Bronchial epithelial cell (primary cell): ENCODE results near the gene CD59. TPM values are rescaled to one million over a fixed set of nuclear protein-coding genes. Genes with fewer than 3 reads are reported as not detected.
A peak's percentile ranks its signal among the peaks of the same experiment; 100 is the strongest.

Experiments
- DNase-seq: peaks from one replicate; pipeline ENCODE4 v3.0.0-alpha.2; 2010; ENCODE audit warnings: low read depth
- FAIRE-seq: peaks from 2 replicates; lab custom pipeline; 2011; peaks lifted over from hg19 to GRCh38; lab: Jason Lieb, UNC
- H3K27me3 ChIP-seq: 2 replicates; pipeline ENCODE4 v1.5.1; 2011; ENCODE audit warnings: low read length; ENCODE audit not compliant: control insufficient read depth, insufficient read depth
- H3K36me3 ChIP-seq: 2 replicates; pipeline ENCODE4 v1.5.1; 2011; ENCODE audit warnings: low read length; ENCODE audit not compliant: control insufficient read depth, insufficient read depth
- H3K4me3 ChIP-seq: 2 replicates; pipeline ENCODE4 v1.5.1; 2011; ENCODE audit warnings: mild to moderate bottlenecking, low read depth, low read length, control low read depth
- total RNA-seq: library from RNA; depleted of rRNA; stranded (reverse); fragments of >200 nt; gene quantifications from 2 replicates; pipeline ENCODE4 v1.2.1, GENCODE V29; 2014
- TF ChIP-seq, protein P1 (sequence below): IDR thresholded peaks from 2 replicates; pipeline ENCODE4 v1.5.1; 2011; ENCODE audit warnings: mild to moderate bottlenecking, moderate library complexity, low read length, control low read depth, inconsistent platforms; ENCODE audit not compliant: insufficient read depth, severe bottlenecking

Gene CD59
- total RNA-seq = 142 and 193 TPM in 2 replicates

- FAIRE-seq (no peak), DNase-seq (peak; percentile 84)
- Histone ChIP-seq H3K27me3 (no peaks in the 10 kb centered on the region), H3K36me3 (peaks cover 3% of the 10 kb centered on the region), H3K4me3 (peak within 1 kb of the TSS; percentile 81)
- TF ChIP-seq, protein P1, sequence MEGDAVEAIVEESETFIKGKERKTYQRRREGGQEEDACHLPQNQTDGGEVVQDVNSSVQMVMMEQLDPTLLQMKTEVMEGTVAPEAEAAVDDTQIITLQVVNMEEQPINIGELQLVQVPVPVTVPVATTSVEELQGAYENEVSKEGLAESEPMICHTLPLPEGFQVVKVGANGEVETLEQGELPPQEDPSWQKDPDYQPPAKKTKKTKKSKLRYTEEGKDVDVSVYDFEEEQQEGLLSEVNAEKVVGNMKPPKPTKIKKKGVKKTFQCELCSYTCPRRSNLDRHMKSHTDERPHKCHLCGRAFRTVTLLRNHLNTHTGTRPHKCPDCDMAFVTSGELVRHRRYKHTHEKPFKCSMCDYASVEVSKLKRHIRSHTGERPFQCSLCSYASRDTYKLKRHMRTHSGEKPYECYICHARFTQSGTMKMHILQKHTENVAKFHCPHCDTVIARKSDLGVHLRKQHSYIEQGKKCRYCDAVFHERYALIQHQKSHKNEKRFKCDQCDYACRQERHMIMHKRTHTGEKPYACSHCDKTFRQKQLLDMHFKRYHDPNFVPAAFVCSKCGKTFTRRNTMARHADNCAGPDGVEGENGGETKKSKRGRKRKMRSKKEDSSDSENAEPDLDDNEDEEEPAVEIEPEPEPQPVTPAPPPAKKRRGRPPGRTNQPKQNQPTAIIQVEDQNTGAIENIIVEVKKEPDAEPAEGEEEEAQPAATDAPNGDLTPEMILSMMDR = no peak
These were observed at the start of gene CD59 for GRCh38 chr11:33736148-33736812. Gene CD59 (minus strand): TSS chr11:33736423. CDS start chr11:33722445, 13,978 bp downstream.

GRCh38 chr11:33785609-33786008 lies 49.4 kb upstream of the CD59 start:
- no peaks in the 10 kb centered on the region for H3K36me3 ChIP-seq
- no peak overlapping the region for H3K4me3 ChIP-seq
- TF ChIP-seq, protein P1 = no peak
- FAIRE-seq = no peak
- no peaks in the 10 kb centered on the region for H3K27me3 ChIP-seq
- DNase-seq = no peak

- H3K36me3 ChIP-seq = no peaks in the 10 kb centered on the region
- H3K4me3 ChIP-seq = no peak overlapping the region
- FAIRE-seq = no peak
- DNase-seq = peak; percentile 26
- TF ChIP-seq, protein P1 = no peak
- peaks cover 2% of the 10 kb centered on the region for H3K27me3 ChIP-seq
These were observed 43.8 kb upstream of the CD59 start for GRCh38 chr11:33779849-33780528.

GRCh38 chr11:33778675-33779074 lies 42.5 kb upstream of the CD59 start:
- Histone ChIP-seq H3K36me3 (no peaks in the 10 kb centered on the region), H3K4me3 (no peak overlapping the region), H3K27me3 (peaks cover 2% of the 10 kb centered on the region)
- FAIRE-seq (no peak), DNase-seq (no peak)
- TF ChIP-seq, protein P1 = no peak

GRCh38 chr11:33777906-33778305 lies 41.7 kb upstream of the CD59 start:
- Histone ChIP-seq H3K36me3 (no peaks in the 10 kb centered on the region), H3K4me3 (no peak overlapping the region), H3K27me3 (peaks cover 2% of the 10 kb centered on the region)
- TF ChIP-seq, protein P1 = no peak
- no peak for DNase-seq
- FAIRE-seq = no peak
